GM10266 (cell line): ENCODE measurements around the gene CTXN1.

Experiments used
- DNase-seq: peaks from one replicate; pipeline ENCODE4 v3.0.0; 2012; ENCODE audit errors: extremely low spot score
- TF ChIP-seq, protein P1 (sequence below): IDR thresholded peaks from 2 replicates; pipeline ENCODE4 v1.5.1; 2012; ENCODE audit warnings: mild to moderate bottlenecking, low read depth; ENCODE audit not compliant: control insufficient read depth, insufficient read depth; ENCODE audit errors: missing control alignments

The CTXN1 gene

GRCh38 chr19:7901337-7901736, 24.6 kb downstream of the CTXN1 start:
- TF ChIP-seq, protein P1, sequence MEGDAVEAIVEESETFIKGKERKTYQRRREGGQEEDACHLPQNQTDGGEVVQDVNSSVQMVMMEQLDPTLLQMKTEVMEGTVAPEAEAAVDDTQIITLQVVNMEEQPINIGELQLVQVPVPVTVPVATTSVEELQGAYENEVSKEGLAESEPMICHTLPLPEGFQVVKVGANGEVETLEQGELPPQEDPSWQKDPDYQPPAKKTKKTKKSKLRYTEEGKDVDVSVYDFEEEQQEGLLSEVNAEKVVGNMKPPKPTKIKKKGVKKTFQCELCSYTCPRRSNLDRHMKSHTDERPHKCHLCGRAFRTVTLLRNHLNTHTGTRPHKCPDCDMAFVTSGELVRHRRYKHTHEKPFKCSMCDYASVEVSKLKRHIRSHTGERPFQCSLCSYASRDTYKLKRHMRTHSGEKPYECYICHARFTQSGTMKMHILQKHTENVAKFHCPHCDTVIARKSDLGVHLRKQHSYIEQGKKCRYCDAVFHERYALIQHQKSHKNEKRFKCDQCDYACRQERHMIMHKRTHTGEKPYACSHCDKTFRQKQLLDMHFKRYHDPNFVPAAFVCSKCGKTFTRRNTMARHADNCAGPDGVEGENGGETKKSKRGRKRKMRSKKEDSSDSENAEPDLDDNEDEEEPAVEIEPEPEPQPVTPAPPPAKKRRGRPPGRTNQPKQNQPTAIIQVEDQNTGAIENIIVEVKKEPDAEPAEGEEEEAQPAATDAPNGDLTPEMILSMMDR = no peak
- no peak for DNase-seq

DNA sequence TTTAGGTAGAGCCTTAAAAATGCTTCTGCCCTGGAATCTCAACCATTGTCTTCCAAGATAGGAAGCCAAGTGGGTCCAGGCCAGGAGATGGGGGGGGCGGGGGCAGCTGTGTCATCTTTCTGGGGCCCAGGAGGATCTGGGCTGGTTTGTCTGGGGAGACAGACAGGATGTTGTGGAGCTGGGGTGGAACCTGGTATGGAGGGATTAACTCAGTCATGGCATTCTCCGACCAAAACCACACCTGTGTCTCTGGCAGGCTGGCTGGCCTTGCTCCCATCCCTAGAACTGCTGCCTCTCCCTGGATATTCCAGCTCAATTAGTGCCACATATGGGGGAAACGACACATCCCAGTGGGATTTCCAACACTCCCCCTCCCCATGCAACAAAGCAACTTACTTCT, 25.0 kb downstream of the CTXN1 start:
- DNase-seq = no peak
- TF ChIP-seq, protein P1 = no peak

DNA sequence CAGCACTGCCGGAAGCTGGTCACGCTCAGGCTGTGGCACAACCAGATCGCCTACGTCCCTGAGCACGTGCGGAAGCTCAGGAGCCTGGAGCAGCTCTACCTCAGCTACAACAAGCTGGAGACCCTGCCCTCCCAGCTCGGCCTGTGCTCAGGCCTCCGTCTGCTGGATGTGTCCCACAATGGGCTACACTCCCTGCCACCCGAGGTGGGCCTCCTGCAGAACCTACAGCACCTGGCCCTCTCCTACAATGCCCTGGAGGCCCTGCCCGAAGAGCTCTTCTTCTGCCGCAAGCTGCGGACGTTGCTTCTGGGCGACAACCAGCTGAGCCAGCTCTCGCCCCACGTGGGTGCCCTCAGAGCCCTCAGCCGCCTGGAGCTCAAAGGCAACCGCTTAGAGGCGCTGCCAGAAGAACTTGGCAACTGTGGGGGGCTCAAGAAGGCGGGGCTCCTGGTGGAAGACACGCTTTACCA, 25.5 kb downstream of the CTXN1 start:
- TF ChIP-seq, protein P1 = no peak
- no peak for DNase-seq

GRCh38 chr19:7899751-7900378, 26.1 kb downstream of the CTXN1 start:
- TF ChIP-seq, protein P1 = no peak
- no peak for DNase-seq

GRCh38 chr19:7898967-7899366, 27.0 kb downstream of the CTXN1 start:
- TF ChIP-seq, protein P1 = no peak
- no peak for DNase-seq

DNA sequence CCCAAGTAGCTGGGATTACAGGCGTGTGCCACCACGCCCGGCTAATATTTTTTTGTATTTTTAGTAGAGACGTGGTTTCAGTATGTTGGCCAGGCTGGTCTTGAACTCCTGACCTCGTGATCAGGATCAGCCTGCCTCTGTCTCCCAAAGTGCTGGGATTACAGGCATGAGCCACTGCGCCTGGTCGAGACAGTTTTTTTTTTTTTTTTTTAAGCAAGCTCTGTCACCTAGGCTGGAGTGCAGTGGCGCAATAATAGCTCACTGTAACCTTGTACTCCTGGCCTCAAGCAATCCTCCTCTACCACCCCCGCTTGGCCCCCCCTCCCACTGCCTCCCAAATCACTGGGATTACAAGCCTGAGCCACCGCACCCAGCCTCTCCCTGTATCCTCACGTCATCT, 28.6 kb downstream of the CTXN1 start:
- TF ChIP-seq, protein P1 = no peak
- no peak for DNase-seq

- TF ChIP-seq, protein P1 = no peak
- DNase-seq = no peak
These were observed 30.4 kb downstream of the CTXN1 start for GRCh38 chr19:7895565-7895964.
